HAP-1 (cell line): ENCODE data around the gene GATD1.

ENCODE experiments used
- DNase-seq, 2 experiments: peaks; one replicate each; pipeline ENCODE4 v3.0.0-alpha.2; 2016 to 2020; ENCODE audit warnings: low spot score in 2 of 2
- H3K27me3 ChIP-seq: fragments of 250-450 bp; sonication (Bioruptor Pico); 2 replicates; pipeline ENCODE4 v1.5.1; 2020; ENCODE audit warnings: low read depth, mild to moderate bottlenecking, moderate library complexity
- H3K36me3 ChIP-seq: fragments of 250-450 bp; sonication (Bioruptor Pico); replicated peaks from 2 replicates; pipeline ENCODE4 v1.5.1; 2020; ENCODE audit warnings: mild to moderate bottlenecking
- H3K4me1 ChIP-seq: fragments of 250-450 bp; sonication (Bioruptor Pico); 2 replicates; pipeline ENCODE4 v1.5.1; 2020; ENCODE audit warnings: mild to moderate bottlenecking
- H3K4me3 ChIP-seq: fragments of 250-450 bp; sonication (Bioruptor Pico); 2 replicates; pipeline ENCODE4 v1.5.1; 2020; ENCODE audit warnings: mild to moderate bottlenecking, moderate library complexity
- H3K9me3 ChIP-seq: fragments of 250-450 bp; sonication (Bioruptor Pico); 2 replicates; pipeline ENCODE4 v1.5.1; 2020; ENCODE audit warnings: mild to moderate bottlenecking, moderate library complexity
- in situ Hi-C: fragments of 300-500 bp; cut with MboI; formaldehyde crosslinking; loops from 3 replicates; pipeline ENCODE4 v1.14.3; 2020; ENCODE audit warnings: low sequenced_read_pairs, inconsistent platforms, mixed read lengths

Gene GATD1

GRCh38 chr11:772429-773390 lies 4.6 kb downstream of the GATD1 start:
- no peak for DNase-seq
- in situ Hi-C loops, result loop anchor here (25.0 kb wide), 1 partner anchor 210 kb away; the partner anchor contains the start of genes LMNTD2 and RASSF7
- Histone ChIP-seq H3K4me1 (peaks cover 6% of the 10 kb centered on the region), H3K36me3 (peaks cover 55% of the 10 kb centered on the region), H3K4me3 (no peak overlapping the region), H3K27me3 (no peaks in the 10 kb centered on the region), H3K9me3 (no peaks in the 10 kb centered on the region)

- Histone ChIP-seq H3K4me3 (no peak overlapping the region), H3K9me3 (no peaks in the 10 kb centered on the region), H3K36me3 (peaks cover 61% of the 10 kb centered on the region), H3K4me1 (peaks cover 6% of the 10 kb centered on the region), H3K27me3 (no peaks in the 10 kb centered on the region)
- in situ Hi-C loops, result loop anchor here (25.0 kb wide), 1 partner anchor 209 kb away; the partner anchor contains the start of genes LMNTD2 and RASSF7
- no peak for DNase-seq
These were observed 5.6 kb downstream of the GATD1 start for GRCh38 chr11:771617-772204.

GRCh38 chr11:770642-771616 lies 6.4 kb downstream of the GATD1 start:
- Histone ChIP-seq H3K4me3 (no peak overlapping the region), H3K4me1 (peaks cover 6% of the 10 kb centered on the region), H3K9me3 (no peaks in the 10 kb centered on the region), H3K27me3 (no peaks in the 10 kb centered on the region), H3K36me3 (peaks cover 69% of the 10 kb centered on the region)
- no peak for DNase-seq
- in situ Hi-C loops, result loop anchor here (25.0 kb wide), 1 partner anchor 209 kb away; the partner anchor contains the start of genes LMNTD2 and RASSF7

- H3K36me3 ChIP-seq, result peaks cover 76% of the 10 kb centered on the region
- no peaks in the 10 kb centered on the region for H3K4me1 ChIP-seq
- in situ Hi-C loops, result loop anchor here (10.0 to 25.0 kb wide), 2 partner anchors 125 to 208 kb away; partner anchors contain the start of genes LMNTD2 and RASSF7
- H3K4me3 ChIP-seq, result no peak overlapping the region
- no peaks in the 10 kb centered on the region for H3K27me3 ChIP-seq
- DNase-seq, result no peak
- H3K9me3 ChIP-seq, result no peaks in the 10 kb centered on the region
These were observed 7.2 kb downstream of the GATD1 start for GRCh38 chr11:769887-770641.

- in situ Hi-C loops, result loop anchor here (10.0 to 25.0 kb wide), 2 partner anchors 122 to 205 kb away; partner anchors contain the start of genes LMNTD2 and RASSF7
- H3K4me1 ChIP-seq, result no peaks in the 10 kb centered on the region
- no peak overlapping the region for H3K4me3 ChIP-seq
These were observed 10.0 kb downstream of the GATD1 start for GRCh38 chr11:767238-767637.

GRCh38 chr11:766936-767210 lies 10.4 kb downstream of the GATD1 start:
- H3K27me3 ChIP-seq, result no peaks in the 10 kb centered on the region
- no peak overlapping the region for H3K4me3 ChIP-seq
- in situ Hi-C loops, result loop anchor here (10.0 to 25.0 kb wide), 2 partner anchors 122 to 205 kb away; partner anchors contain the start of genes LMNTD2 and RASSF7
- no peaks in the 10 kb centered on the region for H3K9me3 ChIP-seq
- H3K4me1 ChIP-seq, result no peaks in the 10 kb centered on the region
- peaks cover 78% of the 10 kb centered on the region for H3K36me3 ChIP-seq
- DNase-seq, result no peak

More at GRCh38 chr11:767238-767637, 10.0 kb downstream of the GATD1 start:
- H3K36me3 ChIP-seq, result peaks cover 75% of the 10 kb centered on the region
- no peak for DNase-seq
- no peaks in the 10 kb centered on the region for H3K27me3 ChIP-seq
- no peaks in the 10 kb centered on the region for H3K9me3 ChIP-seq

- Histone ChIP-seq H3K27me3 (no peaks in the 10 kb centered on the region), H3K36me3 (peaks cover 76% of the 10 kb centered on the region), H3K9me3 (no peaks in the 10 kb centered on the region), H3K4me3 (no peak overlapping the region), H3K4me1 (no peaks in the 10 kb centered on the region)
- in situ Hi-C loops, result loop anchor here (10.0 to 25.0 kb wide), 2 partner anchors 122 to 204 kb away; partner anchors contain the start of genes LMNTD2 and RASSF7
- DNase-seq, result no peak
These were observed 11.0 kb downstream of the GATD1 start for GRCh38 chr11:766106-766935.

- peaks cover 75% of the 10 kb centered on the region for H3K36me3 ChIP-seq
- H3K4me3 ChIP-seq, result no peak overlapping the region
- in situ Hi-C loops, result loop anchor here (10.0 to 25.0 kb wide), 2 partner anchors 121 to 203 kb away; partner anchors contain the start of genes LMNTD2 and RASSF7
- DNase-seq, result no peak
- H3K9me3 ChIP-seq, result no peaks in the 10 kb centered on the region
- H3K4me1 ChIP-seq, result no peaks in the 10 kb centered on the region
- H3K27me3 ChIP-seq, result no peaks in the 10 kb centered on the region
These were observed 11.5 kb downstream of the GATD1 start for GRCh38 chr11:765802-766091.

- DNase-seq, result peak in 1 of 2 experiments; percentile 80
- Histone ChIP-seq H3K4me1 (no peaks in the 10 kb centered on the region), H3K9me3 (no peaks in the 10 kb centered on the region), H3K4me3 (no peak overlapping the region), H3K27me3 (no peaks in the 10 kb centered on the region), H3K36me3 (peaks cover 75% of the 10 kb centered on the region)
- in situ Hi-C loops, result loop anchor here (10.0 to 25.0 kb wide), 2 partner anchors 120 to 203 kb away; partner anchors contain the start of genes LMNTD2 and RASSF7
These were observed 12.1 kb downstream of the GATD1 start for GRCh38 chr11:765025-765801.

- no peak overlapping the region for H3K4me3 ChIP-seq
- H3K9me3 ChIP-seq, result no peaks in the 10 kb centered on the region
- H3K27me3 ChIP-seq, result no peaks in the 10 kb centered on the region
- H3K36me3 ChIP-seq, result peaks cover 76% of the 10 kb centered on the region
- DNase-seq, result no peak
- no peaks in the 10 kb centered on the region for H3K4me1 ChIP-seq
- in situ Hi-C loops, result loop anchor here (10.0 to 25.0 kb wide), 2 partner anchors 120 to 202 kb away; partner anchors contain the start of genes LMNTD2 and RASSF7
These were observed 12.8 kb downstream of the GATD1 start for GRCh38 chr11:764322-765024.
